Measurements from ENCODE around the gene MYBL2.
"Not testable (repeated sequence)": the region's sequence is repeated elsewhere in the genome, so short reads cannot be mapped to it uniquely, and the experiment has no call there.

MYBL2 gene

DNA sequence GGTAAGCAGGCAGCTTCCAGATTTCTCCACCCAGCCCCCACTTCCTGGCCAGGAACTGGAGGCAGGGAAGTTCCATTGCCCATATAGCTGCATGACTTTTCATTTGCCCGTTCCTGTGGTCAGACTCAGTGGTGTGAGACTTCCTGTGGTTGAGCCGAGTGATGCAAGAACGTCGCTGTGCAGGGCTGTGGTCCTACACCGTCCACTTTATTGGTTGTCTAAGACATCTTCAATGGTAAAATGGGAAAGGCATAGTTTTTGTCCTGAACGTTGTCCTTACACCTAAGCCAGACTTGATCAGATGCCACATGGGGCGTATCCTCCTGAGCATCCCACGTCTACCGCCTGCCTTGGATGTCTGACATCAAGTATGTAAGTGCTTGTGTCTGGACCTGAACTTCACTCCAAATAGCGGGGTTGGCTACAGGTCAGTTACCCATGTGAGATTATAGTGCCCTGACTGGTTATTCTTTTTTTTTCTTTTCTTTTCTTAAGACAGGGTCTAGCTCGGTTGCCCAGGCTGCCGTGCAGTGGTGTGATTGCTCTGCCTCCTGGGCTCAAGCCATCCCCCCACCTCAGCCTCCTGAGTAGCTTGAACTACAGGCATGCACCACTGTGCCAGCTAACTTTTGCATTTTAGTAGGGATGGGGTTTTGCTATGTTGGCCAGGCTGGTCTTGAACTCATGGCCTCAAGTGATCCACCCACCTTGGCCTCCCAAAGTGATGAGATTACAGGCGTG lies 85.8 kb downstream of the MYBL2 start:
- peak; percentile 82 for DNase-seq

DNA sequence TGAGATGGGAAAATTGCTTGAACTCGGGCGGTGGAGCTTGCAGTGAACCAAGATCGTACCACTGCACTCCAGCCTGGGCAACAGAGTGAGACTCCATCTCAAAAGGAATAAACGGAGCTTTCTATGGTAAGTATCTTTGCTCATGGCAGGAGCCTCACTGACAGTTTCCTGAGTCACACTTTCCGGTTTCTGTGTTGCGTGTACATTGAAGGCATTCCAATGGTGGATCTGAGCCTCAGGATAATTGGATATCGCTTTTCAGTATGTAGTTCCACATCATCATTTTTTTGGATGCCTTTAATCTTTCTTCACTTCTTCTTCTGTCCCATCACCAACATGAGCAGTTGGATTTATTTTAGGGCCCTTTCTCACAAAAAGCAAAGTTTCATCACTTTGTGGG lies 88.5 kb downstream of the MYBL2 start:
- DNase-seq: no peak

GRCh38 chr20:43755851-43756250 lies 88.9 kb downstream of the MYBL2 start:
- no peak for DNase-seq

- DNase-seq: not testable (repeated sequence)
Measured at GRCh38 chr20:43757888-43758287, 91.0 kb downstream of the MYBL2 start.

GRCh38 chr20:43761386-43762340 lies 94.7 kb downstream of the MYBL2 start:
- DNase-seq: no peak

DNA sequence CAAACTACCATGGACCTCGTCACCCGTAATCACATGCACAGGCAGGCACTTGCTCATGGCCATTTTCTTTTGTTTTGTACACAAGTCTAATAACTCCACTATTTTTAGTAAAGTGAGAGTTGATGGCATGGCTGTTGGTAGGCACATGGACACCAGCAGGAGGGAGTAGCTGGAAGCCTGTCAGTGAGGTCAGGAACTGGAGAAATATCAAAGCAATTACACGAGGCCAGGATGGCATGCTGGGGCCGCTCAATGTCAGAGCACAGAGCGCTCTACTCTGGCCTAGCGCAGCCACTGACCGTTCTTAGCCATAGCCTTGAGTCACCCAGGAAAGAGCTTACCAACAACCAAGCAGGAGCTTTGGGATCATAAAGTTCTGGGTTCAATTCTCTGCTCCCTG lies 96.0 kb downstream of the MYBL2 start:
- DNase-seq: no peak

GRCh38 chr20:43765916-43766315 lies 99.0 kb downstream of the MYBL2 start:
- no peak for DNase-seq
